GM19043 (cell line): ENCODE results near the gene KRTAP7-1.

Source experiments
- ATAC-seq: cut with Tn5 transposase; IDR thresholded peaks from one replicate; pipeline ENCODE4 v1.9.1; 2021; ENCODE audit warnings: low read depth; ENCODE audit not compliant: unreplicated experiment

KRTAP7-1 gene

GRCh38 chr21:30829659-30830058 is at the start of gene KRTAP7-1:
Gene KRTAP7-1 (minus strand): TSS chr21:30829759. CDS start chr21:30829698, 61 bp downstream.
- ATAC-seq = no peak

GRCh38 chr21:30874526-30874925 is 45.0 kb upstream of the KRTAP7-1 start:
- no peak for ATAC-seq

GRCh38 chr21:30847627-30848500 is 18.3 kb upstream of the KRTAP7-1 start:
- ATAC-seq = no peak

GRCh38 chr21:30842990-30843389 is 13.4 kb upstream of the KRTAP7-1 start:
- no peak for ATAC-seq

GRCh38 chr21:30839304-30839703 is 9.7 kb upstream of the KRTAP7-1 start:
- ATAC-seq = no peak

GRCh38 chr21:30838536-30838935 is 9.0 kb upstream of the KRTAP7-1 start:
- no peak for ATAC-seq

GRCh38 chr21:30831194-30831765 is 1.7 kb upstream of the KRTAP7-1 start:
- ATAC-seq = no peak

GRCh38 chr21:30818837-30819610 is 10.5 kb downstream of the KRTAP7-1 start:
- no peak for ATAC-seq

GRCh38 chr21:30813174-30813573 is 16.4 kb downstream of the KRTAP7-1 start, which contains the start of gene KRTAP8-1:
Gene KRTAP8-1 (minus strand): TSS chr21:30813274. CDS start chr21:30813220, 54 bp downstream.
- ATAC-seq = no peak

- no peak for ATAC-seq
Measured at GRCh38 chr21:30800605-30801004, 29.0 kb downstream of the KRTAP7-1 start.

GRCh38 chr21:30793581-30794314 is 35.8 kb downstream of the KRTAP7-1 start:
- ATAC-seq = no peak

GRCh38 chr21:30779249-30779648 is 50.3 kb downstream of the KRTAP7-1 start:
- ATAC-seq = no peak
